ENCODE measurements around the gene SP5.

GRCh38 chr2:170701011-170701410, 14.1 kb upstream of the SP5 start:
- TF ChIP-seq CTCF (IDR thresholded peaks at IDR 0.05 in 4 of 5, conservative IDR thresholded peaks at IDR 0.05 in 1 of 5), result no peak
- no peak for TF ChIP-seq POLR2A (IDR thresholded peaks at IDR 0.05)

Measured in gastrocnemius medialis (tissue), 4 donors.